Heart right ventricle (tissue), 16 donors: ENCODE data around the gene ENO2. TPM values are rescaled to one million over a fixed set of nuclear protein-coding genes. Genes with fewer than 3 reads are reported as not detected.

ENCODE experiments used
- ATAC-seq, 8 donors: fragments of 200-7000 bp; cut with Tn5 transposase; one replicate each; pipeline ENCODE4 v1.9.1; 2020; ENCODE audit warnings: mild to moderate bottlenecking in 8 of 8, moderate library complexity in 8 of 8, moderate number of reproducible peaks in 1 of 8
- DNase-seq, 2 donors: peaks; one replicate each; pipeline ENCODE4 v3.0.0-alpha.2; 2020
- H3K27ac ChIP-seq, 10 donors: fragments of 200-600 bp; sonication (generic) in 2 of 10; one replicate each; pipeline versions ENCODE4 v1.5.0 to v1.8.0; 2020 to 2022; ENCODE audit warnings: mild to moderate bottlenecking in 3 of 10
- H3K27me3 ChIP-seq, 7 donors: fragments of 200-600 bp; one replicate each; pipeline ENCODE4 v1.8.0; 2021 to 2022; ENCODE audit warnings: mild to moderate bottlenecking in 2 of 7
- H3K36me3 ChIP-seq, 9 donors: fragments of 200-600 bp; sonication (generic) in 1 of 9; one replicate each; pipeline versions ENCODE4 v1.5.0 to v1.8.0; 2020 to 2022; ENCODE audit warnings: mild to moderate bottlenecking in 2 of 9
- H3K4me1 ChIP-seq, 9 donors: fragments of 200-600 bp; sonication (generic) in 1 of 9; one replicate each; pipeline versions ENCODE4 v1.5.0 to v1.8.0; 2020 to 2022; ENCODE audit warnings: mild to moderate bottlenecking in 4 of 9
- H3K4me3 ChIP-seq, 10 donors: fragments of 200-600 bp; sonication (generic) in 2 of 10; one replicate each; pipeline versions ENCODE4 v1.5.0 to v1.8.0; 2020 to 2022; ENCODE audit warnings: mild to moderate bottlenecking in 7 of 10, moderate library complexity in 2 of 10
- H3K9me3 ChIP-seq, 11 donors: fragments of 200-600 bp in 10 of 11; sonication (generic) in 2 of 11; one replicate each; pipeline versions ENCODE4 v1.5.0 to v1.8.0; 2013 to 2022; ENCODE audit warnings: mild to moderate bottlenecking in 2 of 11, control low read depth in 1 of 11, moderate library complexity in 1 of 11
- CTCF ChIP-seq, 9 donors: fragments of 200-600 bp; sonication (generic) in 2 of 9; IDR thresholded peaks; one replicate each; pipeline versions ENCODE4 v1.5.0 to v1.8.0; 2021 to 2022; ENCODE audit warnings: antibody characterized with exemption in 9 of 9, mild to moderate bottlenecking in 5 of 9, moderate library complexity in 1 of 9
- WGBS, 2 donors: extraction: QIAGEN DNeasy Blood & Tissue Kit; methylation state at CpG; one replicate each; pipeline ENCODE4 v1.1.7; 2013; ENCODE audit warnings: inconsistent platforms in 1 of 2; 5-methylcytosine and 5-hydroxymethylcytosine counted together
- intact Hi-C, 10 donors: fragments of 100-400 bp; cut with DNase I; formaldehyde crosslinking; loops; one replicate each; pipeline versions ENCODE4 v1.11.1 to v1.14.2; 2022
- polyA plus RNA-seq, 2 donors: library from polyadenylated mRNA; stranded (reverse); fragments of 200-250 nt; gene quantifications; one replicate each; pipeline ENCODE4 v1.2.3, GENCODE V29; 2013
- total RNA-seq, 10 donors: library from RNA; stranded (reverse); fragmentation: NEBNext Ultra II Directional in 3 of 10; extraction: Animal tissue kit (Norgen Biotek cat#: 25700) in 3 of 10; gene quantifications; one replicate each; pipeline versions ENCODE4 v1.2.1 to v1.2.4, GENCODE V29; 2021 to 2023
- donor health status: Arrhythmogenic right ventricular cardiomyopathy.
- donor health status: ischemic (EF 13 %, LVEDD 7.1; RV severe dilation, severe dysfunction).
- donor health status: healthy with polysubstance abuse.
- donor health status: DM: no; HTN: yes; CAD: no.
- donor health status: DM: no; HTN: no; CAD: no.
- donor health status: ischemic (EF 25% LVEDD 6.9; RV normal size, moderate dysfunction).
- donor health status: ischemic (EF 25% LVEDD 5.7; RV mildly dilated, moderate dysfunction).
- donor health status: healthy.
- donor health status: DM: yes; HTN: yes; CAD: no.
- donor health status: Ischemic cardiomyopathy.
- donor health status: ischemic (EF 35%, LVEDD 5.7; RV mildly dilated, moderate dysfunction).
- donor health status: nonischemic (EF 11% LVEDD 7.7; RV severe dilation, severe dysfunction).
- donor health status: DM: yes; HTN: yes; CAD: no.
- donor health status: PGD.
- donor health status: ischemic (EF 29% LVEDD 5.4; RV normal size, mild dysfunction).
- donor health status: nonischemic (EF 23%, LVEDD 6.1; RV moderate dilation, normal function).

The ENO2 gene
- total and polyA plus RNA-seq, 12 donors = 6.3 to 68.4 (median 16.7) TPM

- peak overlapping the region in 6 of 10 donors; percentile 5 to 43 (median 27) for H3K4me3 ChIP-seq
- H3K9me3 ChIP-seq = no peaks in the 10 kb centered on the region
- intact Hi-C loops = loop anchor here in 1 of 10 donors (10.0 kb wide), 1 partner anchor 156 kb away; no protein-coding TSS in a partner anchor
- WGBS, 2 donors = 50 to 62% methylated on average over 24 of the region's 24 CpGs
- TF ChIP-seq CTCF (IDR thresholded peaks at IDR 0.05) = no peak
- DNase-seq (peak in 1 of 2 donors; percentile 65), ATAC-seq (peak; percentile 10 to 63 (median 50))
- H3K27me3 ChIP-seq = no peaks in the 10 kb centered on the region
- peaks cover 0 to 67% (median 0%) of the 10 kb centered on the region in 9 donors for H3K36me3 ChIP-seq
- H3K27ac ChIP-seq = peak overlapping the region; percentile 31 to 98 (median 86)
- H3K4me1 ChIP-seq = peaks cover 14 to 87% (median 52%) of the 10 kb centered on the region in 9 donors
Measured at GRCh38 chr12:6959058-6959804, 44.9 kb downstream of the ENO2 start.

- Histone ChIP-seq H3K9me3 (no peaks in the 10 kb centered on the region), H3K4me1 (peaks cover 16 to 86% (median 56%) of the 10 kb centered on the region in 9 donors), H3K27me3 (no peaks in the 10 kb centered on the region), H3K36me3 (peaks cover 0 to 59% (median 0%) of the 10 kb centered on the region in 9 donors), H3K4me3 (peak overlapping the region in 6 of 10 donors; percentile 5 to 43 (median 27)), H3K27ac (peak overlapping the region; percentile 31 to 98 (median 86))
- TF ChIP-seq CTCF (IDR thresholded peaks at IDR 0.05) = no peak
- intact Hi-C loops = loop anchor here in 4 of 10 donors (2.0 to 10.0 kb wide), 6 partner anchors 15 to 155 kb away; partner anchors contain the start of genes LPCAT3 (in 2 of the 4), C12orf57 (in 1 of the 4) and C1R (in 1 of the 4)
- WGBS, 2 donors = 91 to 92% methylated on average over 26 of the region's 26 CpGs
- ATAC-seq (no peak), DNase-seq (no peak)
Measured at GRCh38 chr12:6959805-6960592, 45.6 kb downstream of the ENO2 start.

- H3K4me1 ChIP-seq = peaks cover 16 to 83% (median 61%) of the 10 kb centered on the region in 9 donors
- no peaks in the 10 kb centered on the region for H3K9me3 ChIP-seq
- intact Hi-C loops = loop anchor here in 3 of 10 donors (2.0 to 10.0 kb wide), 5 partner anchors 16 to 132 kb away; partner anchors contain the start of genes LPCAT3 (in 2 of the 3), C12orf57 (in 1 of the 3) and C1R (in 1 of the 3)
- peaks cover 0 to 59% (median 4%) of the 10 kb centered on the region in 9 donors for H3K36me3 ChIP-seq
- TF ChIP-seq CTCF (IDR thresholded peaks at IDR 0.05) = peak in 4 of 9 donors; percentile 13 to 22 (median 16)
- ATAC-seq (no peak), DNase-seq (no peak)
- no peaks in the 10 kb centered on the region for H3K27me3 ChIP-seq
- 77 to 84% methylated on average over 13 of the region's 13 CpGs for WGBS, 2 donors
- peak overlapping the region in 2 of 10 donors; percentile 26 to 37 for H3K4me3 ChIP-seq
- H3K27ac ChIP-seq = peak overlapping the region in 9 of 10 donors; percentile 73 to 98 (median 82)
Measured at GRCh38 chr12:6960593-6961277, 46.4 kb downstream of the ENO2 start.
